ENCODE measurements around the gene IL17RC.

The IL17RC gene

GRCh38 chr3:9945358-9945757 lies 28.5 kb downstream of the IL17RC start:
- H3K36me3 ChIP-seq, result no peaks in the 10 kb centered on the region
- no peaks in the 10 kb centered on the region for H3K27me3 ChIP-seq
- H3K9me3 ChIP-seq, result no peaks in the 10 kb centered on the region
- no peaks in the 10 kb centered on the region for H3K4me1 ChIP-seq
- DNase-seq, result no peak
- TF ChIP-seq, protein P1, sequence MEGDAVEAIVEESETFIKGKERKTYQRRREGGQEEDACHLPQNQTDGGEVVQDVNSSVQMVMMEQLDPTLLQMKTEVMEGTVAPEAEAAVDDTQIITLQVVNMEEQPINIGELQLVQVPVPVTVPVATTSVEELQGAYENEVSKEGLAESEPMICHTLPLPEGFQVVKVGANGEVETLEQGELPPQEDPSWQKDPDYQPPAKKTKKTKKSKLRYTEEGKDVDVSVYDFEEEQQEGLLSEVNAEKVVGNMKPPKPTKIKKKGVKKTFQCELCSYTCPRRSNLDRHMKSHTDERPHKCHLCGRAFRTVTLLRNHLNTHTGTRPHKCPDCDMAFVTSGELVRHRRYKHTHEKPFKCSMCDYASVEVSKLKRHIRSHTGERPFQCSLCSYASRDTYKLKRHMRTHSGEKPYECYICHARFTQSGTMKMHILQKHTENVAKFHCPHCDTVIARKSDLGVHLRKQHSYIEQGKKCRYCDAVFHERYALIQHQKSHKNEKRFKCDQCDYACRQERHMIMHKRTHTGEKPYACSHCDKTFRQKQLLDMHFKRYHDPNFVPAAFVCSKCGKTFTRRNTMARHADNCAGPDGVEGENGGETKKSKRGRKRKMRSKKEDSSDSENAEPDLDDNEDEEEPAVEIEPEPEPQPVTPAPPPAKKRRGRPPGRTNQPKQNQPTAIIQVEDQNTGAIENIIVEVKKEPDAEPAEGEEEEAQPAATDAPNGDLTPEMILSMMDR (IDR thresholded peaks at IDR 0.05; ENCODE audit: low read depth, low read length), result no peak
- no peak overlapping the region for H3K4me3 ChIP-seq (ENCODE audit: low read depth, low read length)

- Histone ChIP-seq H3K4me3 (ENCODE audit: low read depth, low read length) (peak overlapping the region; percentile 71), H3K9me3 (no peaks in the 10 kb centered on the region), H3K4me1 (no peaks in the 10 kb centered on the region), H3K27me3 (no peaks in the 10 kb centered on the region), H3K36me3 (no peaks in the 10 kb centered on the region)
- DNase-seq, result peak; percentile 89
- TF ChIP-seq, protein P1 (IDR thresholded peaks at IDR 0.05; ENCODE audit: low read depth, low read length), result peak; percentile 49
Observed at GRCh38 chr3:9946112-9947024, 29.5 kb downstream of the IL17RC start.

DNA sequence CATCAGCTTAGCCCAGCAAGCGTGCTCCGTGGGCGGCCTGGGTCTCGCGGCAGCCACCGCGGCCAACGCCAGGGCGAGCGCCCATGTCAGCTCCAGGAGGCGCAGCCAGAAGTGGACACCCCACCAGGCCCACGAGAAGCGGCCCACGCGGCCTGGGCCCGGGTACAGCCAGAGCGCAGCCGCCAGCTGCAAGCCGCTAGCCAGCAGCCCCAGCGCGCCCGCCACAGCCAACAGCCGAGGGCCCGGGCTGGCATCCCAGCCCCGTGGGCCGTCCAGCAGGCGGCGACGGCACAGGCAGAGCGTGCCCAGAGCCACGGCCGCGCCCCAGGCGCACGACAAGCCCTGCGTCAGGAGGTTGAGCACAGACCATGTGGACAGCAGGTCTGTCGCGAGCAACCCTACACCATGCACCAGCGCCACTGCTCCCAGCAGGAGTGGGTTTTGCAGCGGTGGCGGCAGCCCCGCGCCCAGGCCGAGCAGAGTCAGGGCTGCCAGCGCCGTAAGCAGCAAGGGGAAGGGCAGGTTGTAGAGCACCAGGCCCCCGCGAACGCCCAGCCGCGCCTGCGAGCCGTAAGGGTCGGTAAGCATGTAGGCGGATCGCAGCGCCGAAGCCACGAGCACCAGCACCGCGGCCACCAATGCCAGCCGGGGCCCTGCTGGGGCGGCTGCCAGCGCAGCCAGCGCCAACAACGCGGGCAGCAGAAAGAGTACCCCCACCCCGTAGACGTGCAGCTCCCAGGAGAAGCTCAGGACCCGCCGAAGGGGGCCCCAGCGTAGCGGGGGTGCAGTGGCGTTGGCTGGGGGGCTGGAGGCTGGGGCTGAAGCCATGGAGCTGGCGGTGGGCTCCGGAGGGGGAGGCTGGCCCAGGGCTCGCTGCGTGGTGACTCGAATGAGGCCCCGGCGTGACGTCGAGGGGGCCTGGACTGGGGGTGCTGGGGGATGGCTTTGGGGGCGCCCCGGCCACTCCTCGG lies 30.4 kb downstream of the IL17RC start:
- TF ChIP-seq, protein P1 (IDR thresholded peaks at IDR 0.05; ENCODE audit: low read depth, low read length), result peak; percentile 42
- Histone ChIP-seq H3K27me3 (no peaks in the 10 kb centered on the region), H3K36me3 (no peaks in the 10 kb centered on the region), H3K9me3 (no peaks in the 10 kb centered on the region), H3K4me3 (ENCODE audit: low read depth, low read length) (peak overlapping the region; percentile 71), H3K4me1 (no peaks in the 10 kb centered on the region)
- peak; percentile 87 for DNase-seq

GRCh38 chr3:9948586-9948985 lies 31.7 kb downstream of the IL17RC start:
- H3K9me3 ChIP-seq, result no peaks in the 10 kb centered on the region

DNA sequence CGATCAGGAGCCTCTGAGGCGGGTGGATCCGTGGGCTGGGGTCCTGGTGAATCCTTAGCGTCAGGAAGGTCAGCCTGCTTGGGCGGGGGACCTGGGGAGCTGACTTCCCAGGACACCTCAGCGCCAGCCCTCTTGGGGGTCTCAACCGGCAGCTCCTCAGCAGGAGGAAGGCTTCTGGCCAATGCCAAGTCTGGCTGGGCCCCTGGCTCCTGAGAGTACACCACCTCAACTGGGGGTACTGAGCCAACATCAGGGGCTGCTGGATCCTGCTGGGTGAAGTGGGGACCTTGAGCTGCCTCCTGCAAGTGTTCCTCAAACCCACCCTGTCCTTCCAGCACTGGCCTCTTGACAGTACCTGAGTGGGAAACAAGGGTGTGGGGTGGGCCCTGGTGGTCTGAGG lies 32.2 kb downstream of the IL17RC start:
- Histone ChIP-seq H3K9me3 (no peaks in the 10 kb centered on the region), H3K4me3 (ENCODE audit: low read depth, low read length) (no peak overlapping the region), H3K27me3 (no peaks in the 10 kb centered on the region), H3K4me1 (no peaks in the 10 kb centered on the region), H3K36me3 (no peaks in the 10 kb centered on the region)
- TF ChIP-seq, protein P1 (IDR thresholded peaks at IDR 0.05; ENCODE audit: low read depth, low read length), result no peak
- no peak for DNase-seq

More at GRCh38 chr3:9948586-9948985, 31.7 kb downstream of the IL17RC start:
- Histone ChIP-seq H3K27me3 (no peaks in the 10 kb centered on the region), H3K36me3 (no peaks in the 10 kb centered on the region), H3K4me3 (ENCODE audit: low read depth, low read length) (no peak overlapping the region), H3K4me1 (no peaks in the 10 kb centered on the region)
- no peak for DNase-seq
- TF ChIP-seq, protein P1 (IDR thresholded peaks at IDR 0.05; ENCODE audit: low read depth, low read length), result no peak
